GM19328 (cell line): Measurements from ENCODE around the gene UHRF2.
"Not testable (repeated sequence)": the region's sequence is repeated elsewhere in the genome, so short reads cannot be mapped to it uniquely, and the experiment has no call there.

Experiments
- ATAC-seq: cut with Tn5 transposase; IDR thresholded peaks from one replicate; pipeline ENCODE4 v1.9.1; 2021; ENCODE audit warnings: mild to moderate bottlenecking, moderate library complexity; ENCODE audit not compliant: unreplicated experiment

UHRF2 gene, protein sequence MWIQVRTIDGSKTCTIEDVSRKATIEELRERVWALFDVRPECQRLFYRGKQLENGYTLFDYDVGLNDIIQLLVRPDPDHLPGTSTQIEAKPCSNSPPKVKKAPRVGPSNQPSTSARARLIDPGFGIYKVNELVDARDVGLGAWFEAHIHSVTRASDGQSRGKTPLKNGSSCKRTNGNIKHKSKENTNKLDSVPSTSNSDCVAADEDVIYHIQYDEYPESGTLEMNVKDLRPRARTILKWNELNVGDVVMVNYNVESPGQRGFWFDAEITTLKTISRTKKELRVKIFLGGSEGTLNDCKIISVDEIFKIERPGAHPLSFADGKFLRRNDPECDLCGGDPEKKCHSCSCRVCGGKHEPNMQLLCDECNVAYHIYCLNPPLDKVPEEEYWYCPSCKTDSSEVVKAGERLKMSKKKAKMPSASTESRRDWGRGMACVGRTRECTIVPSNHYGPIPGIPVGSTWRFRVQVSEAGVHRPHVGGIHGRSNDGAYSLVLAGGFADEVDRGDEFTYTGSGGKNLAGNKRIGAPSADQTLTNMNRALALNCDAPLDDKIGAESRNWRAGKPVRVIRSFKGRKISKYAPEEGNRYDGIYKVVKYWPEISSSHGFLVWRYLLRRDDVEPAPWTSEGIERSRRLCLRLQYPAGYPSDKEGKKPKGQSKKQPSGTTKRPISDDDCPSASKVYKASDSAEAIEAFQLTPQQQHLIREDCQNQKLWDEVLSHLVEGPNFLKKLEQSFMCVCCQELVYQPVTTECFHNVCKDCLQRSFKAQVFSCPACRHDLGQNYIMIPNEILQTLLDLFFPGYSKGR

DNA sequence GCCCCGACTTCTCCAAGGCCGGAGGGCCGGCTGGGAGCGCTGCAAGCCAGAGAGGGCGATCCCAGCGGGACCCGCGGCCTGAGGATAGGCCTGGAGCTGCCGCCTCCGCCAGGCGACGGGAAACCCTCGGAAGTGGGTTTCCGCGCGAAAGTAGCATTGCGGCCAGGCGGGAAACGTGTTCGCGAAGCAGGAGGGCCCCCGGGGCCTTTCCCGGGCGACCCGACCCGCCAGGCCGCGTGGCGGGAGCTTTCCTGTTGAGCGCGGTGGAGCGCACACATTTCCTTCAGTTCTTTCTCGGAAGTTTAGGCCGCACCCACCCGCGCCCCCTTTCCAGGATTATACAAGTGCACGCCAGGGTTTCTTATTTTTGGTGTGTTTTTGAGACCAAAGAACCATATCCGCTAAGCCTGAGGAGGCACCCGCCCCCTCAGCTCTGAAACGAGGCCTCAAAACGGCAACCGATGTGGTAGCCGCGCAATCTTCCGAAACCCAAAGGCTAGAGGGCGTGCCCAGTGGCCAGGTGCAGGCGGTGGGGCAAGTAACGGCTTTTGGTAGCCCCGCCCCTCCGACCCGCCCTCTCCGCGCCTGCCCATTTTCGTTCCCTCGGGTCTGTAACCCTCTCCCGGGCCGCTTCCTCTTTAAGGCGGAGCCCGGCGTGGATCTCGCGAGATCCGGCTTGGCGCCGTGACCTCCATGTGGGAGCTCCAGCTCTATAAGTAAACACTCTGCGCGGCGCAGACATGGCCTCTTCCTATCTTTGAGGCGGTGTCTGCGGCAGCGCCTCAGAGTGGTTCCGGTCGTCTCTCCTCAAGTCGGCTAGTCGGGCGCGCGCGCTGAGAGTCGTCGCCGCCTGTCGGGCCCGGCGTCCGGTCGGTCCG, at the start of gene UHRF2:
TSS of gene UHRF2 (plus strand) at position 713 of the 878 bp plus-strand sequence. CDS start 292 bp downstream, outside the sequence.
- peak; percentile 75 for ATAC-seq

DNA sequence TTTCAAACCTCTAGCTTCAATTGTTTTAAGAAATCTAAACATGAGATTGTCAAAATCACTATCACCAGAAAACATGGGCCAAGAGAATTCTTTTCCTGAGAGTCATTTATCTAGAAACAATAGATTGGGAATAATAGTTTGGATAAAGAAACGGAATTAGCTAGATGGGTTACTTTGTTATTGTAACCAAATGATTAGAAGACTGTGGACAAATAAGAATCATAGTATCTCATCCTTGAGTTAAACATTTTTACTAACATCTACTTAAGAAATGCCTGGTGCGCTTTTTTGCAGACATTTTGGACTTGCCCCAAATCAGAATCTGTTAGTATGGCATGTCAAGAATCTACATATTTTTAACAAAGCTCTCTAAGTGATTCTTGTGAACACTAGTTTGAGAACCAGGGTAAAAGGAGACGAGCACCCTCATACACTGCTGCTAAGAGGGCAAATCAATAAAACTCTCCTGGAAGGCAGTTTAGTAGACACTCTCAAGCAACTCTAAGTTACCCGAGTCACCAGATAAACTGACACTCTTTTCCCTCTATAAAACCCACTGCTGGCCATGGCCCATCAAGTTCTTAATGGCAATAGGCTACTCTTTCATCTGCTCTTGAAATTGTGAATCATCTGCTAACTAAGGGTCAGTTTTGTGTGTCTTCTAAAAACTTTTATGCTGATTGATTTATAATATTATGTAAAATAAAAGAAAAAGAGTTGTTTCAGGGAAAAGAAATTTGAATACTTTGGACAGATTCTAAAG, 45.7 kb upstream of the UHRF2 start:
- ATAC-seq = no peak

DNA sequence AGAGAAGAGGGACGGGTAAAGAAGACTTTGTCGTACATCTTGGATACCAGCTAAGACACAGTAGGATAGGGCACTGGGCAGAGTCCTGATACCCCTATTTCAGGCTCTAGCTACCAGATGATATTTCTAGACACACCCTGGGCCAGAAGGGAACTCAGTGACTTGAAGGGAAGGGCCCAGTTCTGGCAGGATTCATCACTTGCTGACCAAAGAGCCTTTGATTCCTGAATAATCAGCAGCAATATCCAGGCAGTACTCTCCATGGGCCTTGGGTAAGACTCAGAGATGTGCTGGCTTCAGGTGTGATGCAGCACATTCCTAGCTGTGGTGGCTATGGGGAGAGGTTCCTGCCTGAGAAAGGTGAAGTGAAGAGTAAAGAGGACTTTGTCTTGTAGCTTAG, 44.2 kb upstream of the UHRF2 start:
- ATAC-seq = no peak

DNA sequence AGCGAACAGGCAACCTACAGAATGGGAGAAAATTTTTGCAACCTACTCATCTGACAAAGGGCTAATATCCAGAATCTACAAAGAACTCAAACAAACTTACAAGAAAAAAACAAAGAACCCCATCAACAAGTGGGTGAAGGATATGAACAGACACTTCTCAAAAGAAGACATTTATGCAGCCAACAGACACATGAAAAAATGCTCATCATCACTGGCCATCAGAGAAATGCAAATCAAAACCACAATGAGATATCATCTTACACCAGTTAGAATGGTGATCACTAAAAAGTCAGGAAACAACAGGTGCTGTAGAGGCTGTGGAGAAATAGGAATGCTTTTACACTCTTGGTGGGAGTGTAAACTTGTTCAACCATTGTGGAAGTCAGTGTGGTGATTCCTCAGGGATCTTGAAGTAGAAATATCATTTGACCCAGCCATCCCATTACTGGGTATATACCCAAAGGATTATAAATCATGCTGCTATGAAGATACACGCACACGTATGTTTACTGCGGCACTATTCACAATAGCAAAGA, 31.5 kb upstream of the UHRF2 start:
- ATAC-seq = not testable (repeated sequence)

DNA sequence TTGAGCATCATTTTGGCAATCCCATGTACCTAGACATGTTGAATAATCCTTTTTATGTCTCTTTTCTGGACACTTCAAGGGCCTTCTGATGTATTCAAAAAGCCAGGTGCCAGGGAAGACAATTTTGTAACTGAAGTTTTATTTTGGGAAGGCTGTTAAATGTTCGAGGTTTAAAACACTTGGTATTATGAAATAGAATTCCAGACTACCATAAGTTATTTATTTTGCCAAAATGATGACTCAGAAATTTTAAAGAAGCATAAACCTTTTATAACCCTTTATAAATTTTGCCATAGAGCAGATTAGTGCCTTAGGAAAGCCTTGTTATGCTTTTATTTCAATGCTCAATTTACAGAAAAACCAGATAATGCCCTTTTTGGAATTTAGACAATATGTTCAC, 30.3 kb upstream of the UHRF2 start:
- ATAC-seq = no peak

DNA sequence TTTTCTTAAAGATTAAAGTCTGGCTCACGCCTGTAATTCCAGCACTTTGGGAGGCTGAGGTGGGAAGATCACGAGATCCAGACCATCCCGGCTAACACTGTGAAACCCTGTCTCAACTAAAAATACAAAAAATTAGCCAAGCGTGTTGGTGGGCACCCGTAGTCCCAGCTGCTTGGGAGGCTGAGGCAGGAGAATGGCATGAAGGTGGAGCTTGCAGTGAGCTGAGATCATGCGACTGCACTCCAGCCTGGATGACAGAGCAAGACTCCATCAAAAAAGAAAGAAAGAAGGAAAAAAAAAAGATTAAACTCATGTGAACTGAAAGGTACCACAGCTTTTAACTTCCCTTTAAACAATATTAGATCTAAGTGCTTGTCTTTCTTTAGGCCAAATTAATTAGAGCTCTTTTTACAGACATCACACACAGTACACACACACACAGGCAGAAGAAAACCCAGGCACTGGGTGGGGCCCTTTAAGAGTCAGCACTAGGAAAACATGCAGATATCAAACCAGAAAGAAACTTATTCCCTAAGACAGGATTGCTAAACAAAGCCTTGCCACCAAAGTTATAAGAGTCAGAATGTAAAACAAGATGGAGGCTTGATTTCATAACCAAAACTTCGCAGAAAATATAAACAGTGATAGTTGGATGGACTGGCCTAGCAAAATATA, 29.3 kb upstream of the UHRF2 start:
- no peak for ATAC-seq

DNA sequence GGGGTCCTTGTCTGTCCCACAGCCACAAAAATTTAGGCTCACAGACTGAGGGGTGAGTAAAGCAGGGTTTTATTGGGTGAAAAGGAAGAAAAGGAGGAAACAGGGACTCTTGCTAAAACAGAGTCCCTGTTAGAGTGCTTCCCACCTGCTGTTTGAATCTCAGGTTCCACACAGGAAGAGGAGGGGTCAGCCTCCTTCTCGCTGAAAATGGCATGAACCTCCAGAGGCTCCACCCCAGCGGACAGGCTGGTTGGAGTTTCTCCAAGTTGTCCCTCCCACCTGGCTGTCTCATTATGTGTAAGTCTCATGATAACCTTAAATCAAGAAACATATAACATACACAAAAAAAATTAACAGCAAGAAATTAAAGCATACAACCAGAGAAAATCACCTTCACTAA, 28.3 kb upstream of the UHRF2 start:
- ATAC-seq = no peak

DNA sequence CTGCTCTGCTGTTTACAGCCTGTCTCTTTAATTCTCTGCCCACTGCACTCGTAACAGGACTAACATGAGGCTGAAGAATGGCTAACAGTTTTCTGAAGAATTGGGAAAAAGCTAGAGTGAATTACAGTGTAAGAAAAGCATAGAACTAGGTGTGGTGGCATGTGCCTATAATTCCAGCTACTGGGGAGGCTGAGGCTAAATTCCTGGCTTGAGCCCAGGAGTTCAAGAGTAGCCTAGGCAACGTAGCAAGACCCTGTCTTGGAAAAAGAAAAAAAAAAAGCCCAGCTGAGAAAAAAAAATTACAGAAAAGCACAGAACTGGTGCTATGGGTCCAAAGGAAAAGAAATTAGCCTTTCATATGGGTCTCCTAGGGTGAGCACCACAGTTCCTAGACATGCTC, 13.9 kb upstream of the UHRF2 start:
- ATAC-seq = no peak

DNA sequence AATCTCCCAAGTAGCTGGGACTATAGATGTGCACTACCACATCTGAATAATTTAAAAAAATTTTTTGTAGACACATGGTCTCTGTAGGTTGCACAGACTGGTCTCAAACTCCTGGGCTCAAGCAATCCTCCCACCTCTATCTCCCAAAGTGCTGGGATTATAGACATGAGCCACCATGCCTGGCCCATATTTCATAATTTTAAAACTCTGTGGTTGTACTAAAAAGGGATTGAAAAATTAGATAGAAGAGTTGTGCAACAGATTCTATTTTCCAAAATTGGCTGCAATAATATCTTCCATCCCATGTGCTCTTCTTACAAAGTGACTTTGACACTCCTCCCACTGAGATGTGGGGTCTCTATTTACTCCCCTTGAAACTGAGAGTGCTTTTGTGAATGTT, 7.6 kb upstream of the UHRF2 start:
- ATAC-seq = no peak

DNA sequence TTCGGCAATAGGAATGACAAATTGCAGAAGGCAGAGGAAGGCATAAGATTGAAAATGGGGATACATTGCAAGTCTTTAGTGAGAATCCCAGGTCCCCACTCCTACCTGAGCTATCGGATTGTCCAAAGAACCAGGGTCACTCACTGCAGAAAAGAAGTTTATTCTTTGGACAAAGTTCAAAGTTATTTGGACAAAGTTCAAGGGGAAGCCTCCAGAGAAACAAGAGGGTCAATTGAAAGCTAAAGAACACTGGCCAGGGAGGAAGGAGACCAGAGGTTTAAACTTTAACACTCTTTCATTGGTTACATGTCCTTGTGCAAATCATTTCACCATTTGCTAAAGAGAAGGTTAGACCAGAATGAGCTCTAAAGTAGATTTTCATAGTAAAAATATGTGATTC, 5.2 kb upstream of the UHRF2 start:
- no peak for ATAC-seq

DNA sequence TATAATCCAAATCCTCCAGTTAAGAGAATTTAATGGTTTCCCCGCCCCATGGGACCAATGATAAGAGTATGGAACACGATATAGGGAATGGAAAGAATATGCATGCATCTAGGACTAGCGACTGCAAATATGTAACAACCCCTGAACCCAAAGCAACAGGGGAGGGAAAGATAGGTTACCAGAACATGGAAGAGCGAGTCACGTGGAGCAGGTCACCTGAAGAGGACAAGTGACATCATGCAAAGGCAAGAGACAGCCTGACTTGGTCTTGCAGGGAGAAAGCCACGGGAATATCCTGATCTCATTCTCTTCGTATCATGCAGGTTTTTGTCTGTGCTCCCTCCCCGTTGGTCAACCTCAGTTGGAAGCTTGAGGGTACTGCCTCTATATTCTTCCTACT, 4.7 kb upstream of the UHRF2 start:
- ATAC-seq = no peak

DNA sequence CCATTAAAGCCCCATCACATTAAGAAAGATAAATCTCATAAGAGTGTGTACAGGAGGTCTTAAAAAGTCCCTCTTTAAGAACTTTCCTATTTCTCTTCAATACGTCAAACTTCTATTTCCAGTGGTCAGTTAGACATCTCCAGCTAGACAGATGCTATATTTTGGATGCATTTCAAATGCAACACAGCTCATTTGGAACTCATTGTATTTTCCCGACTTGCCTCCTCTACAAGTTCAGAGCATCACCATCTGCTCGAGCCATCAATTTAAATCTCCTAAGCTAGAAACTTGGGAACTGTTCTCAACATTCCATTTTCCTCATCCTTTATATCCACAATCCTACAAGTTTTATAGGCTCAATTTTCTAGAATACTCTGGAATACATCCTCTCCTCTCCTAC, 3.2 kb upstream of the UHRF2 start:
- ATAC-seq = no peak

DNA sequence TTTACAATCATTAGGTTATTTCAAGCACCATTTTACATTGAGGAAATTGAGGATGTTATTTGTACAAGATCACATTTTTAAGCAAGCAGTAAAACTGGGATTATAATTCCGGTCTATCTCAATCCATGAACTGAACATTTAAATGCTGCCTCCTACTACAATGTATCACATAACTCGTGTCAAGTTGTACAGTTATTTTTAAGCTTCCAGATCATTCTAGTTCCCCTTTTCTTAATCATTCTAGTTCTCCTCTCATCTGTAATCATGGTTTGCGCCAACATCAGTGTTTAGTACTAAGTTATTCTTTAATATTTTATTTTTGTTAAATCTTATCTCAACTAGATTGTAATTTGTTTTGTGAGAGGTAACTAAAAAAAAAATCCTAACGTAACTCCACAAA, 2.4 kb upstream of the UHRF2 start:
- no peak for ATAC-seq

DNA sequence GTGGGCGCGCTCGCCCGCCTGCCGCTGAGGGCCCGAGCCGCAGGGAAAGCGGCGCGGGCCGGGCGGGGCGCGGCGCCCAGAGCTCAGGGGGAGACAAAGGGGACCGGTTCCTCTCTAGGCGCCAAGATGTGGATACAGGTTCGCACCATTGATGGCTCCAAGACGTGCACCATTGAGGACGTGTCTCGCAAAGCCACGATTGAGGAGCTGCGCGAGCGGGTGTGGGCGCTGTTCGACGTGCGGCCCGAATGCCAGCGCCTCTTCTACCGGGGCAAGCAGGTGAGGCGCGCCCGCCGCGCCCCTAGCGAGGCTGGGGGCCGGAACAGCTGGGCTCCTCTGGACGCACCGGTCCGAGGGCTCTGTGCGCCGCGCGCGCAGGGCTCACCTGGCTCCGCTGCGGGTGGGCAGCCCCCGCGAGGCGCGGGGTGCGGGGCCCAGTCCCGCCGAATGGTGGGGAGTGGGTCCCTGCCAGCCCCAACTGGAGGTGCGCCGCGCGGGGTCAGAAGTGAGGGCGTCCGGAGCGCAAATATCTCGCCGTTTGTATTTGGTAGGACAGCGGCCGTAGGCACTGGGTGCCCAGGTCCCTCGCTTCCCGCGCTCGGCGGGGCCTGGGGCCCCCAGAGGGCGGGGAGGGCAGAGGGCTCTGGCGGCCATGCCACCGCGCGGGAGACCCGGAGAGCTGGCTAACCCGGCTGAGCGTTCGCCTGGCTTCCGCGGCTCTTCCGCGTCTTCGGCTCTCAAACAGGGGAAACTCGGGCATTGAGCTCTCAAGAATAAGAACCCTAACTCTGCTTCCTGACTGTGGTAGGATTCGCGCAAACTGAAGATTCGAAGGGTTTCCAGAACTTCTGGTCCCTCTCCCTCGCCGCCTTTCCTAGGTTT, 607 bp downstream of the UHRF2 start:
- peak; percentile 10 for ATAC-seq

DNA sequence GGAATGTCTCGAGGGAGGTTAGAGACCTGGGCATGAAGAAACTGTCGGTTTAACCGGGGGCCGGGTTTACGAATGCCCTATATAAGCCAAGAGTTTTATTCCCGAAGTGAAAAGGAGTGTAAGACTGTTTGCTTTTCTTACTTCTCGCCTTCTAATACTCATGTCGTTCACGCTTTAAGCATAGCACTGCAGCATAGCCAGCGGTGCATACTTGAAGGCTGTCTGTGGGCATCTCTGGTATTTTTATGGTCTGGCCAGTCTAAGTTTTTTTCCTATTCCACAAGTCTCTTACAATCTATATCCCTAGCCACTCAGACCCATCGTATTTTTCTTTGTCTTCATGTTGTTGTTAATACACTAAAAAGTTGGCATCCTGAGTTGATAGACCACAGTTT, 1.2 kb downstream of the UHRF2 start:
- ATAC-seq = no peak

DNA sequence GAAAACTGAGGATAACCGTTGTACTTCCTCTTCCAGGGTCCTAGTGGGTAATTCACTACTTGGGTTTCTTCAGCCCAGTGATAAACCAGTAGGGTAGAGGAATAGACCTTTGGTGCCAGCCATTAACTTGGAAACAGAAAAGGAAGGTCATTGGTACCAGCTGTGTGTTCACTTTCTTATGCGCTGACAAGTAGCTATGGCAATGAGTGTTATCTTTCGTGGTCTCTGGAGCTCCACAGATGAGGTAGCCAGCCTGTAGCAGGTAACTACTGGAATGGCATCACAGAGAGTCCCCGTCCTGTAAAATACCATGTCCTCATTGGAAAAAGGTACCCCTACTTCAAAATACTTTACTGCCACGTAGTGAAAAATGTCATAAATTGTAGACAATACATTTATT, 2.3 kb downstream of the UHRF2 start:
- no peak for ATAC-seq

DNA sequence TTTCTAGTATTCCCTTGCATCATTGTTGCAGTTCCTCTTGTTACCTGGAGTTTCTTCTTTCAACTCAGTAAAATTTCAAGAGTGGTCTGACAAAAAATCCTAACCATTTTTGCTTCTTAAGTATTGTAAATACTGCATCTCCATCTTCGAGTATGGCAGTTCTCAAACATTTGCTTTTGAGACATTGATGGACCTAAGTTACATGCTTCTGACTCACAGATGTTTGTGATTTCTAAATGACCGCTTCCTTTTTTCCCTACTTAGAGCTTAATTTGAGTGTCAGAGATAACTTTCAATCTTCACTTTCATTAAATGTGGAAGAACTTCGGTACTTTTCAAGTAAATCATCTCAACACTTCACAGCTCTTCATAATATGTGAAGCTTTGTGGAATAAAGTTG, 4.2 kb downstream of the UHRF2 start:
- ATAC-seq = no peak

DNA sequence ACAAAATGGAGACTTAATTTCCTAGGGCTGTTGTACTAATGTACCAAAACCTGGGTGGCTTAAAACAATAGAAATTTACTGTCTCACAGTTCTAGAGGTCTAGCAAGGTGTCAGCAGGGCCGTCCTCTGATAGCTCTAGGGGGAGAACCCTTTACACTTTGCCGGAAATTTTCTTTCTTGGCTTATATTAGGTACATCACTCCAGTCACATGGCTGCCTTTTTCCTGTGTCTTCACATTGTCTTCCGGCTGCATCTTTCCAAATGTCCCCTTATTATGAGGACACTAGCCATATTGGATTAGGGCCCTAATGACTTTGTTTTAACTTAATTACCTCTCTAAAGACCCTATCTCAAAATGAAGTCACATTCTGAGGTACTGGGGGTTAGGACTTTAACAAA, 5.8 kb downstream of the UHRF2 start:
- no peak for ATAC-seq

DNA sequence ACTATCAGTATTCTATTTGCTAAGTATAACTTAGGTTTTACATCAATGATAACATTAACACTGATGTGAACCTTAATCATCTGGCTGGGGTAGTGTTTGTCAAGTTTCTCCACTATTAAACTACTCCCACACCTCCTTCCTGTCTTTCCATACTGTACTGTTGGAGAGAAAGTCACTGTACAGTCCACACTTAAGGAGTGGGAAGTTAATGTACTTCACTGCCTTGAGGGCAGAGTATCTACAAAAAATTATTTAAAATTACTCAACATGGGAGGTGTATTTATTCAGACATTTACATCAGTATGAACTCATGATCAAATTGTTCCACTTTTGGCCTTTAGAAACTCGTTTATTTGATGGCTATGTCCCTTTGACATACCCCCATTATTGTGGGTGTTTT, 11.9 kb downstream of the UHRF2 start:
- ATAC-seq = no peak
